WI38 (cell line): ENCODE results near the gene LSAMP.

ENCODE experiments used
- H3K4me3 ChIP-seq: 2 replicates; pipeline ENCODE4 v1.5.1; 2011; ENCODE audit warnings: low read depth, mild to moderate bottlenecking, control low read depth, low read length
- TF ChIP-seq, protein P1 (sequence below): IDR thresholded peaks from 2 replicates; pipeline ENCODE4 v1.5.1; 2012; ENCODE audit warnings: low read depth, mild to moderate bottlenecking, control low read depth, low read length

The LSAMP gene

DNA sequence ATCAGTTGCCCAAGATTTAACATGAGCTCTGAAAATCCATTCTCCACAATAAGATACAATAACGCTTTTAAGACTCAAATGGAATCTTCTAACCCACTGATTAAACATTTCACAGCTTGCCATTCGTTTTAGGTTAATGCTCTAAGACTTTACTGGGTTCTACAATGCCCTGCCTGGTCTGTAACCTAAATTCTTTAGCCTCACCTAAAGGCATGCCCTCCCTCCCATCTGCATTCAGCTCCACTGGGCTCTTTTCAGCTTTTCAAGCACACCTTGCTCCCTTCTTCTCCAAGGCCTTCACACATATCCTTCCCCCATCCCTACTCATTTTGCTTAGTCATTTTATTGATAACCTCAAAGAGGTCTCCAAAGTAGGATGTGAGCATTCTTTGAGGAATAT lies 290.9 kb downstream of the LSAMP start:
- H3K4me3 ChIP-seq, result no peak overlapping the region
- TF ChIP-seq, protein P1, sequence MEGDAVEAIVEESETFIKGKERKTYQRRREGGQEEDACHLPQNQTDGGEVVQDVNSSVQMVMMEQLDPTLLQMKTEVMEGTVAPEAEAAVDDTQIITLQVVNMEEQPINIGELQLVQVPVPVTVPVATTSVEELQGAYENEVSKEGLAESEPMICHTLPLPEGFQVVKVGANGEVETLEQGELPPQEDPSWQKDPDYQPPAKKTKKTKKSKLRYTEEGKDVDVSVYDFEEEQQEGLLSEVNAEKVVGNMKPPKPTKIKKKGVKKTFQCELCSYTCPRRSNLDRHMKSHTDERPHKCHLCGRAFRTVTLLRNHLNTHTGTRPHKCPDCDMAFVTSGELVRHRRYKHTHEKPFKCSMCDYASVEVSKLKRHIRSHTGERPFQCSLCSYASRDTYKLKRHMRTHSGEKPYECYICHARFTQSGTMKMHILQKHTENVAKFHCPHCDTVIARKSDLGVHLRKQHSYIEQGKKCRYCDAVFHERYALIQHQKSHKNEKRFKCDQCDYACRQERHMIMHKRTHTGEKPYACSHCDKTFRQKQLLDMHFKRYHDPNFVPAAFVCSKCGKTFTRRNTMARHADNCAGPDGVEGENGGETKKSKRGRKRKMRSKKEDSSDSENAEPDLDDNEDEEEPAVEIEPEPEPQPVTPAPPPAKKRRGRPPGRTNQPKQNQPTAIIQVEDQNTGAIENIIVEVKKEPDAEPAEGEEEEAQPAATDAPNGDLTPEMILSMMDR, result no peak

DNA sequence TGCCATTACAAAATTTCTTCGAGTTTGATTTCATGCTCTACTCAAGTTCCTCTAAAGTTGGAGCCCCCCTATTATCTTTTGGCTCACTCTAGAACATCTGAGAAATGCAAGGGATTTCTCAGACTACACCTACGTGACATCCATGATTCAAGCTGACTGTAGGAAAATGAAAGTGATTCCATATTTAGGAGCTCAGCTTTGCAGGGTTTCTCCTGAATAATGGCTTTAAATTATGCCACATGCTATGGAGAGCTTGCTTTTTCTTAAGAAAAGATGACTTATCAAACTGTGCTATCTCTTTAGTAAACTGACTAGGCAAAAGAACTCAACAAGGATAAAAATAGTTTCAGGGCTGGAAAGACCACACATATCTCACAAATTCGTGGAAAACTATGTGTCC lies 292.1 kb downstream of the LSAMP start:
- TF ChIP-seq, protein P1, result no peak
- H3K4me3 ChIP-seq, result no peak overlapping the region

DNA sequence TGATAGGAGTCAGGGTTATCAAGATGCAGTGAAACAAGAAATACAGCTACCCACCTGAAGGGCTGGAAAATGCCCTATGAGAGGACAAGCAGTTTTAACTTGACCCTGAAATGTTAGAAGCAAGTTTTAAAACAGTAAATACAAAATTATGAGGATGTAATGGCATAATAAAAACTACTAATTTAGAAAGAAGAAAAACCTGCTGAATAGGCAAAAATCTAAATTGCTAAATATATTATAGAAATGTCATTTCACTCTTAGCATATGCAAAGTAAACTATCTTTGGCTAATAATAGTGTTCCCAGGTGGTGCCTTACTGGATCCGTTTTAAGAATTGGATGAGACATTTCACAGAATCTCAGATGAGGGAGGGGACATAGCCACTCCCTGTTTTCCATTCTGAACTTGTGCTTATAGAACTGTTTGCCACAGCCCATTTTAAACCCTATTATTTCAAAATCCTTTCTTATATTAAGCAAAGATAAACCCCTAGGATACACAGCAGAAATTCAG lies 294.6 kb downstream of the LSAMP start:
- H3K4me3 ChIP-seq, result no peak overlapping the region
- TF ChIP-seq, protein P1, result no peak

DNA sequence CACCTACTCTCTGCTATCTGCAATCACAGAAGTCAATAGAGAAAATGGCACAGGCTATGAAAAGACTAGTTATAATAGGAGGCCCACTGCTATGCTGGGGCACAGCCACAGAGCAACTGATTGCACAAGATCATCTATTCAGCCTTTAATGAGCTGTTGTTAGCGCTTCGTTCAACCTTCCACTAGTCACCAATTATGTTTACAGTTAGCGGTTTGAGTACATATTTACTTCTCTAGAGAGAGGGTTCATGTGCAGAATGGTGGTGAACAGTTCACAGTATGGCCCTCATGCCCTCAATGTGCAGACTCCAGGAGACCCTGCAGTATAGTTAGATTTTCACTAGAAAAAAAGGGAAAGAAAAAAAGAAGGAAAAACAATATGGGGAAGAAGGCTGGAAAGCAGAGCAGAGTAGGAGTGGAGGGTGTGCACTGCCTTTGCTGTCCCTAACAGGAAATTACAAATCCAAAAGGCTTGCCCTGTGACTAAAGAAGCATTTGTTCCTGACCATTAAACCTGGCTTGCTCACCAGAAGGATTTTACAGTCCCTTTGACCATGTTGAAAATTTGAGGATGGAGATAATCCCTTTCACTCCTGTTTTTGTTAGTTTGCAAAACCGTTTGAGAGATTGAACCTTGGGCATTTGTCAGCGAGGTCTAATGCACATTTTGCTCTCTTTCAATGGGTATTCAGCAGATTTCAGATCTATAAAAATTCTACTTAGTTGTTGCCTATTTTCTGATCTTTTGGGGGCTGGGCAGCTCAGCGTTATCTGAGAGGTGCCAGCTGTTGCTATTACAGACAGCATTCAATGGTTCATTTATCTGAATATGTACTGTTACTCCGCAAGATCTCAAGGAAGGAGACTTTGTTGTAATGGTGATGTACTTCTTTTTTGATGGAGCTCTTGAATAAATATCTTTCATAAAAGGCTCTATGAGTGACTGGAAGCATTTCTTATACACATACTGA lies 296.1 kb downstream of the LSAMP start:
- TF ChIP-seq, protein P1, result no peak
- H3K4me3 ChIP-seq, result peak overlapping the region; percentile 13; the same call in 1 of the 2 replicates

DNA sequence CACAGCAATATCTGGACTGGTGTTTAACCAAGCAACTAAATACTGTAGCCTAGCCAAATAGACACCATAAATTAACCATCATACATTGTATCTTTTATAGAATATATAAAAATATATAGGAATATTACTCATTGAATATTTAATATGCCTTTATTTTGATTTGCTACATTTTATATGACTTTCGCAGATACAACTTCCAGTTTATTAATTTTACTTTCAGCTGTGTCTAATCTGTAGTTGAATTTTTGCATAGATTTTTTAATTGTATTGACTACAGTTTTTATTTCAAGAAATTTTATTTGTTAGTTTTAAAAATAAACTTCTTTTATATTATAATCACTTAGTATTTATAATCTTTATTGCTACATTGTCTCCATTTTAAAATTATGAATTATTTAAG lies 299.7 kb downstream of the LSAMP start:
- TF ChIP-seq, protein P1, result no peak
- no peak overlapping the region for H3K4me3 ChIP-seq

DNA sequence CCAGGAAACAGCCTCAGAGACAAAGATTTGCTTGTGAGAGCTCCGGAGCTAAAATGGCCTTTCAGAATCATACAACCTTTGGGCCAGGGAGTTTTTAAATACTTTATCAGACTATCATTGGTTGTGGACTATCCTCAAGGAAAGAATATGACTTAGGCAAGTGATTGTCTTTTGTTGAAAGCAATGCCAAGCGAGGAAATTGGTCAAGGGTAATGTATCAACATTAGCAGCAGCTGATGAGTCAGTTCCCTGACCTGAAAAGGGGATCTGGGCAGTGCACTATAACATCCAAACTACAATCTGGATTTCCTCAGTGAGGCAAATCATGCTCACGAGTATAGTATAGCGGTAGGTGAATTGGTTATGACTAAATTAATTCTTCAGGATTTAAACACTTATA lies 303.6 kb downstream of the LSAMP start:
- no peak overlapping the region for H3K4me3 ChIP-seq
- TF ChIP-seq, protein P1, result no peak

DNA sequence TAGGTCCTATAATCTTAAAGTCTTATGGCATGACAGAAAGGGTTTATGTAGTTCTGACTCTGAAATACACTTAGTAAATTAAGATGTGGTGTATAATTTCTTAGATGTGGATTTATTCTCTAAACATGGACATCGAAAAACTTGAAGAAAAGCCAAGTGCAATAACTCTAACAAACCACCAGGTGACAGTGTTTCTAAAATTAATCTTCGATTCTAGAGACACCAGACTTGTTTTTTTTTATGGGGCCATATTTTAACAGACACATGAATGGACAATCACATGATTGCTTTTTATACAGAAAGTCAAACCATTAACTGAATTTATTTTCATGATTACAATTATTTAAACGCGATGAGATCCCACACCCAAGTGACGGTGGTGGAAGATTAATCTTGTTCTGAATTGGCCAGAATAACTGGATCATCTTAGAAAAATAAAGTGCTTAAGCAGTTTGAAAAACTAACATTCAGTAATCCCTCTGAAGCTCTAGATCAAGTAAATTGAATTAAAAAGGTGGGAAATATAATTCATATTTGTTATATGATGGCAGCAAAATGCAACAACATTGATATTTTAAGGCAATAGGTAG lies 305.1 kb downstream of the LSAMP start:
- H3K4me3 ChIP-seq, result no peak overlapping the region
- TF ChIP-seq, protein P1, result peak; percentile 53; the same call in 1 of the 2 replicates
